Measurements from ENCODE around the gene RPP40.

- TF ChIP-seq EZH2 (IDR thresholded peaks at IDR 0.05; ENCODE audit: borderline replicate concordance, low read depth, low read length, poor library complexity, severe bottlenecking) (no peak), CTCF (conservative IDR thresholded peaks at IDR 0.05; ENCODE audit: low read depth, low read length) (no peak)
Observed at GRCh38 chr6:4971851-4972250, 32.0 kb downstream of the RPP40 start.

Measured in A673 (cell line).